Body of pancreas (tissue), 4 donors: ENCODE results near the gene CDH2. TPM values are rescaled to one million over a fixed set of nuclear protein-coding genes. Genes with fewer than 3 reads are reported as not detected.
A peak's percentile ranks its signal among the peaks of the same experiment; 100 is the strongest.

Experiments used
- ATAC-seq: fragments of 150-250 bp; one replicate; pipeline ENCODE4 v1.9.1; 2016
- DNase-seq, 4 donors: peaks; one replicate each; pipeline ENCODE4 v3.0.0-alpha.2; 2019
- H3K27ac ChIP-seq, 4 donors: fragments of 200-600 bp; sonication (generic); 1 replicate in 3 of 4; 2 replicates in 1 of 4; pipeline versions ENCODE4 v1.5.1 to v1.6.1; 2016 to 2019; ENCODE audit warnings: mild to moderate bottlenecking in 1 of 4, mixed read lengths in 1 of 4, moderate library complexity in 1 of 4
- H3K27me3 ChIP-seq, 2 donors: fragments of 200-600 bp; sonication (generic); one replicate each; pipeline ENCODE4 v1.6.0; 2016; ENCODE audit warnings: mild to moderate bottlenecking in 1 of 2
- H3K36me3 ChIP-seq, 2 donors: fragments of 200-600 bp; sonication (generic); replicated peaks in 1 of 2; 2 replicates each; pipeline ENCODE4 v1.5.1; 2016; ENCODE audit warnings: low read depth in 2 of 2; ENCODE audit not compliant: insufficient read depth in 1 of 2
- H3K4me1 ChIP-seq: fragments of 200-600 bp; sonication (generic); one replicate; pipeline ENCODE4 v1.6.0; 2016
- H3K4me3 ChIP-seq, 2 donors: fragments of 200-600 bp; sonication (generic); 1 replicate in 1 of 2; 2 replicates in 1 of 2; pipeline ENCODE4 v1.5.1; 2016 to 2019
- H3K9me3 ChIP-seq, 3 donors: fragments of 200-600 bp; sonication (generic); 1 replicate in 2 of 3; 2 replicates in 1 of 3; pipeline ENCODE4 v1.5.1; 2016
- CTCF ChIP-seq, 7 experiments: fragments of 450-650 bp in 4 of 7; fragments of 200-600 bp in 3 of 7; sonication (generic) in 3 of 7; IDR thresholded peaks; one replicate each; pipeline ENCODE4 v1.5.1; 2016 to 2019; ENCODE audit warnings: antibody characterized with exemption in 7 of 7
- POLR2A ChIP-seq, 3 donors: fragments of 450-650 bp; IDR thresholded peaks; one replicate each; pipeline ENCODE4 v1.6.1; 2016; ENCODE audit warnings: antibody characterized with exemption in 3 of 3, mild to moderate bottlenecking in 2 of 3
- WGBS, 2 donors: methylation state at CpG; one replicate each; pipeline ENCODE4 v1.1.5; 2017; 5-methylcytosine and 5-hydroxymethylcytosine counted together
- intact Hi-C: fragments of 100-400 bp; cut with DNase I; formaldehyde crosslinking; loops from one replicate; pipeline ENCODE4 v1.15.1; 2023
- total RNA-seq, 2 donors: library from RNA; depleted of rRNA; stranded (reverse); fragments of >200 nt; gene quantifications; one replicate each; pipeline ENCODE4 v1.1.0, GENCODE V29; 2016

The CDH2 gene
- total RNA-seq, 2 donors from 2014 or later = 0.33 to 0.78 TPM

- WGBS, 2 donors = 52 to 64% methylated on average over 6 of the region's 6 CpGs
- Histone ChIP-seq H3K27me3 (peaks cover 0 to 15% of the 10 kb centered on the region in 2 donors), H3K9me3 (no peaks in the 10 kb centered on the region), H3K4me3 (no peak overlapping the region), H3K4me1 (peaks cover 28% of the 10 kb centered on the region), H3K27ac (no peak overlapping the region), H3K36me3 (no peaks in the 10 kb centered on the region)
- no peak for TF ChIP-seq CTCF (IDR thresholded peaks at IDR 0.05)
- TF ChIP-seq POLR2A (IDR thresholded peaks at IDR 0.05) = no peak
- no peak for ATAC-seq
- DNase-seq = no peak
- intact Hi-C loops = no loop called here
Measured at GRCh38 chr18:28178720-28179119, 1.8 kb upstream of the CDH2 start.

- ATAC-seq (peak; percentile 55), DNase-seq (peak in 3 of 4 donors; percentile 19 to 48 (median 21))
- H3K4me3 ChIP-seq = peak overlapping the region; percentile 9 to 20
- no peaks in the 10 kb centered on the region for H3K9me3 ChIP-seq
- WGBS, 2 donors = 2 to 4% methylated on average over 33 to 70 of the region's 83 CpGs
- intact Hi-C loops = no loop called here
- no peaks in the 10 kb centered on the region for H3K36me3 ChIP-seq
- H3K27me3 ChIP-seq = peaks cover 0 to 15% of the 10 kb centered on the region in 2 donors
- no peak for TF ChIP-seq POLR2A (IDR thresholded peaks at IDR 0.05)
- no peak for TF ChIP-seq CTCF (IDR thresholded peaks at IDR 0.05)
- peaks cover 28% of the 10 kb centered on the region for H3K4me1 ChIP-seq
- no peak overlapping the region for H3K27ac ChIP-seq
Measured at GRCh38 chr18:28177828-28178635, 1.1 kb upstream of the CDH2 start.

- 0% methylated on average over 1 of the region's 38 CpGs; no CpG with 5 or more reads in 1 of the 2 donors for WGBS, 2 donors
- no peak for ATAC-seq
- H3K27me3 ChIP-seq = peaks cover 0 to 15% of the 10 kb centered on the region in 2 donors
- no peaks in the 10 kb centered on the region for H3K9me3 ChIP-seq
- no peak for DNase-seq
- no peaks in the 10 kb centered on the region for H3K36me3 ChIP-seq
- intact Hi-C loops = no loop called here
- no peak overlapping the region for H3K27ac ChIP-seq
- H3K4me1 ChIP-seq = peaks cover 28% of the 10 kb centered on the region
- H3K4me3 ChIP-seq = peak overlapping the region in 1 of 2 donors; percentile 25
- TF ChIP-seq POLR2A (IDR thresholded peaks at IDR 0.05) = no peak
- TF ChIP-seq CTCF (IDR thresholded peaks at IDR 0.05) = no peak
Measured at GRCh38 chr18:28176698-28176947, 307 bp downstream of the CDH2 start.

GRCh38 chr18:28175930-28176697 is 816 bp downstream of the CDH2 start:
- WGBS, 2 donors = 0 to 1% methylated on average over 25 to 44 of the region's 44 CpGs
- no peak for ATAC-seq
- intact Hi-C loops = no loop called here
- Histone ChIP-seq H3K36me3 (no peaks in the 10 kb centered on the region), H3K27ac (no peak overlapping the region), H3K4me1 (peaks cover 28% of the 10 kb centered on the region), H3K9me3 (no peaks in the 10 kb centered on the region), H3K27me3 (peaks cover 0 to 15% of the 10 kb centered on the region in 2 donors), H3K4me3 (no peak overlapping the region)
- DNase-seq = no peak
- TF ChIP-seq POLR2A (IDR thresholded peaks at IDR 0.05) (no peak), CTCF (IDR thresholded peaks at IDR 0.05) (no peak)
